SU-DHL-6 (cell line): Measurements from ENCODE around the gene DLG2.

Experiments used
- H2AFZ ChIP-seq: fragments of 200-600 bp; sonication (generic); 2 replicates; pipeline ENCODE4 v1.6.1; 2014; ENCODE audit warnings: low read depth, mild to moderate bottlenecking, moderate library complexity, mixed read lengths, antibody characterized with exemption, low read length; ENCODE audit not compliant: severe bottlenecking
- H3F3A ChIP-seq: fragments of 200-600 bp; shearing (Covaris generic); 2 replicates; pipeline ENCODE4 v1.6.0; 2016; ENCODE audit warnings: antibody characterized with exemption, mild to moderate bottlenecking; ENCODE audit not compliant: insufficient read depth
- H3K27ac ChIP-seq: fragments of 200-600 bp; sonication (generic); 2 replicates; pipeline ENCODE4 v1.5.1; 2016; ENCODE audit warnings: low read depth, mild to moderate bottlenecking, low read length, moderate library complexity, mixed read lengths
- H3K27me3 ChIP-seq: fragments of 200-600 bp; sonication (generic), shearing (Covaris generic); 2 replicates; pipeline ENCODE4 v1.6.0; 2014; ENCODE audit warnings: mild to moderate bottlenecking, low read length
- H3K36me3 ChIP-seq: fragments of 200-600 bp; sonication (generic); 2 replicates; pipeline ENCODE4 v1.6.1; 2014; ENCODE audit warnings: mild to moderate bottlenecking, low read length, mixed read lengths
- H3K4me2 ChIP-seq: fragments of 300-600, 200-600 bp; shearing (Covaris generic), sonication (generic); 2 replicates; pipeline ENCODE4 v1.6.0; 2014; ENCODE audit warnings: low read length, low read depth, mild to moderate bottlenecking; ENCODE audit not compliant: poor library complexity, severe bottlenecking
- H3K4me3 ChIP-seq: fragments of 200-600 bp; sonication (generic); 2 replicates; pipeline ENCODE4 v1.5.1; 2014; ENCODE audit warnings: antibody characterized with exemption, low read length, mild to moderate bottlenecking, mixed read lengths; ENCODE audit not compliant: insufficient read depth, poor library complexity, severe bottlenecking
- H3K79me2 ChIP-seq: fragments of 200-600 bp; sonication (generic); 2 replicates; pipeline ENCODE4 v1.6.1; 2014; ENCODE audit warnings: mild to moderate bottlenecking, low read length, moderate library complexity; ENCODE audit not compliant: insufficient read depth
- H3K9ac ChIP-seq: fragments of 200-600 bp; sonication (generic); 2 replicates; pipeline ENCODE4 v1.7.0; 2014; ENCODE audit warnings: mild to moderate bottlenecking, low read length
- H3K9me2 ChIP-seq: fragments of 200-600 bp; sonication (generic); replicated peaks from 2 replicates; pipeline ENCODE4 v1.6.1; 2014; ENCODE audit warnings: low read length; ENCODE audit not compliant: insufficient read depth
- H3K9me3 ChIP-seq: fragments of 200-600 bp; sonication (generic); 2 replicates; pipeline ENCODE4 v1.6.1; 2014; ENCODE audit warnings: low read length, mixed read lengths; ENCODE audit not compliant: insufficient read depth
- H4K20me1 ChIP-seq: fragments of 200-600 bp; sonication (generic); 2 replicates; pipeline ENCODE4 v1.6.1; 2014; ENCODE audit warnings: low read depth, mild to moderate bottlenecking, antibody characterized with exemption, low read length, moderate library complexity, mixed read lengths
- EZH2phosphoT487 ChIP-seq: fragments of 200-600 bp; sonication (generic), shearing (Covaris generic); conservative IDR thresholded peaks from 2 replicates; pipeline ENCODE4 v1.6.1; 2018; ENCODE audit warnings: mild to moderate bottlenecking, antibody characterized with exemption, low read length, moderate library complexity, mixed read lengths
- TF ChIP-seq, protein P1 (sequence below): fragments of 200-600 bp; sonication (generic); IDR thresholded peaks from one replicate; pipeline ENCODE4 v1.5.1; 2017; ENCODE audit warnings: antibody characterized with exemption, mild to moderate bottlenecking, low read length, moderate library complexity; ENCODE audit not compliant: insufficient read depth, poor library complexity, severe bottlenecking

The DLG2 gene

DNA sequence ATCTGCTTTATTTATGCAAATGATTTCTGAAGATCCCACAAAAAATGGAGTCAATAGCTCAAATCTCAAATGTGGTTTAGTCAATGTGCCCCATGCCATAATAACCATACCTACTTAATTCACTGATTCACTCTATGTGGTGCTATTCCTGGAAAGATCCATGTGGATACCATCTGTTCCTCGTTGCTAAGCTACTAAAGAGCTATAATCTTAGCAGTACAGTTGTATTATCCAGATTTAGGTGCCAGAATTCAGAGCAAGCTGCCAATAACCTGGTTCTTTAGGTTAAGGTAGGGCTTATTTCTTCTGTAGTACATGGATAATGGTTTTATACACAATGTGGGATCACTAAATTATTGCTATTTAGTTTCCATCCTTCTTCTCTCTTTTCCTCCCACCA is 1366.3 kb downstream of the DLG2 start:
- TF ChIP-seq, protein P1, sequence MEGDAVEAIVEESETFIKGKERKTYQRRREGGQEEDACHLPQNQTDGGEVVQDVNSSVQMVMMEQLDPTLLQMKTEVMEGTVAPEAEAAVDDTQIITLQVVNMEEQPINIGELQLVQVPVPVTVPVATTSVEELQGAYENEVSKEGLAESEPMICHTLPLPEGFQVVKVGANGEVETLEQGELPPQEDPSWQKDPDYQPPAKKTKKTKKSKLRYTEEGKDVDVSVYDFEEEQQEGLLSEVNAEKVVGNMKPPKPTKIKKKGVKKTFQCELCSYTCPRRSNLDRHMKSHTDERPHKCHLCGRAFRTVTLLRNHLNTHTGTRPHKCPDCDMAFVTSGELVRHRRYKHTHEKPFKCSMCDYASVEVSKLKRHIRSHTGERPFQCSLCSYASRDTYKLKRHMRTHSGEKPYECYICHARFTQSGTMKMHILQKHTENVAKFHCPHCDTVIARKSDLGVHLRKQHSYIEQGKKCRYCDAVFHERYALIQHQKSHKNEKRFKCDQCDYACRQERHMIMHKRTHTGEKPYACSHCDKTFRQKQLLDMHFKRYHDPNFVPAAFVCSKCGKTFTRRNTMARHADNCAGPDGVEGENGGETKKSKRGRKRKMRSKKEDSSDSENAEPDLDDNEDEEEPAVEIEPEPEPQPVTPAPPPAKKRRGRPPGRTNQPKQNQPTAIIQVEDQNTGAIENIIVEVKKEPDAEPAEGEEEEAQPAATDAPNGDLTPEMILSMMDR = no peak
- TF ChIP-seq EZH2phosphoT487 = no peak
- H3F3A ChIP-seq = no peaks in the 10 kb centered on the region
- H3K9ac ChIP-seq = no peak overlapping the region
- no peaks in the 10 kb centered on the region for H3K9me2 ChIP-seq
- H3K27ac ChIP-seq = no peak overlapping the region
- no peak overlapping the region for H3K4me2 ChIP-seq
- H3K36me3 ChIP-seq = no peaks in the 10 kb centered on the region
- no peaks in the 10 kb centered on the region for H3K27me3 ChIP-seq
- H2AFZ ChIP-seq = no peak overlapping the region
- H3K9me3 ChIP-seq = no peaks in the 10 kb centered on the region
- H3K79me2 ChIP-seq = no peaks in the 10 kb centered on the region
- no peaks in the 10 kb centered on the region for H4K20me1 ChIP-seq
- no peak overlapping the region for H3K4me3 ChIP-seq

DNA sequence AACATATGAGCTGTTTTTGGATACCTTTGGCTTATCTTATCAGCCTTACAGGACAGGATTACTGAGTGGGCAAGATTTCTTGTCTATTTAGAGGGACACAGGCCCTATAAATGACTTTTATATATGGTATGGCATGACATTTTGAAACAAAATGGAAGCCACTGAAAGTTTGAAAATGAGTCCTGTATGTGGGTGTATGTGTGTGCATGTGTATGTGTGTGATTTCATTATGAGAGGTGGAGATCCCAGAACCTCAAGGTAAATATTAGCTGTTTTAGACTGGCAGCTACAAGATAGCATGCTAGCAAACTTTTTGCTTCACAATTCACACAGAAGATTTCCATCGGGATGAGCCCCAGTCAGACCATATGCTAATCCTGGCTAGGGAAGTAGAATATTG is 1370.5 kb downstream of the DLG2 start:
- no peaks in the 10 kb centered on the region for H3K36me3 ChIP-seq
- H3K4me2 ChIP-seq = no peak overlapping the region
- H3K27me3 ChIP-seq = no peaks in the 10 kb centered on the region
- no peaks in the 10 kb centered on the region for H3K9me3 ChIP-seq
- TF ChIP-seq EZH2phosphoT487 = no peak
- TF ChIP-seq, protein P1 = no peak
- no peak overlapping the region for H3K27ac ChIP-seq
- H3K9me2 ChIP-seq = no peaks in the 10 kb centered on the region
- no peaks in the 10 kb centered on the region for H3K79me2 ChIP-seq
- H2AFZ ChIP-seq = no peak overlapping the region
- no peaks in the 10 kb centered on the region for H3F3A ChIP-seq
- H4K20me1 ChIP-seq = no peaks in the 10 kb centered on the region
- H3K4me3 ChIP-seq = no peak overlapping the region
- H3K9ac ChIP-seq = no peak overlapping the region

DNA sequence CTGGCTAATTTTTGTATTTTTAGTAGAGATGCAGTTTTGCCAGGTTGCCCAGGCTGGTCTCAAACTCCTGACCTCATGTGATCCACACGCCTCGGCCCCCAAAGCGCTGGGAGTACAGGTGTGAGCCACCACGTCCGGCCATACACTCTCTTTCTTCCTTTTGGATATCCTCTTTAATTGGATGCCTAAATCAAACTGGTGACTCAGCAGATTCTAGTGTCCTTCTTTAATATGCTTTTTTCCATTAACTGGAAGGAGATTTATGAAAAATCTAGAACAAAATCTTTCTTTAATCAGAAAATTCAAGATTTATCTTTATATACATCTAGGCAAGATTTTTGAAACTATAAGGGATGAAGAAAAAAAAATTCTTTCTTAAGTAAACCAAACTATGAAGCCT is 1371.7 kb downstream of the DLG2 start:
- Histone ChIP-seq H3K4me3 (no peak overlapping the region), H3F3A (no peaks in the 10 kb centered on the region), H4K20me1 (no peaks in the 10 kb centered on the region), H3K36me3 (no peaks in the 10 kb centered on the region), H3K4me2 (no peak overlapping the region), H3K79me2 (no peaks in the 10 kb centered on the region), H3K9ac (no peak overlapping the region), H3K9me2 (no peaks in the 10 kb centered on the region), H3K27me3 (no peaks in the 10 kb centered on the region), H3K27ac (no peak overlapping the region), H2AFZ (no peak overlapping the region), H3K9me3 (no peaks in the 10 kb centered on the region)
- TF ChIP-seq EZH2phosphoT487 = no peak
- TF ChIP-seq, protein P1 = no peak
